Measurements from ENCODE around the gene WSCD2. TPM values are rescaled to one million over a fixed set of nuclear protein-coding genes. Genes with fewer than 3 reads are reported as not detected.

Gene WSCD2
- total and polyA plus RNA-seq, 3 donors from 2014 or later = 0.50 to 1.7 (median 0.94) TPM

- Histone ChIP-seq H3K9me3 (no peaks in the 10 kb centered on the region), H3K36me3 (ENCODE audit: low read depth, missing control alignments) (no peaks in the 10 kb centered on the region), H3K27me3 (no peaks in the 10 kb centered on the region), H3K4me1 (no peaks in the 10 kb centered on the region), H3K4me3 (no peak overlapping the region), H3K27ac (no peak overlapping the region)
- intact Hi-C loops (cut with DNase I; ENCODE audit: low total_unique reads) = no loop called here
- 88 to 93% methylated on average over 1 of the region's 1 CpG for WGBS, 2 donors
- no peak for DNase-seq
- TF ChIP-seq CTCF (IDR thresholded peaks at IDR 0.05) = no peak
- no peak for TF ChIP-seq POLR2A (IDR thresholded peaks at IDR 0.05)
Measured at GRCh38 chr12:108205864-108206263, 76.8 kb downstream of the WSCD2 start.

GRCh38 chr12:108207791-108208730, 79.0 kb downstream of the WSCD2 start:
- H3K9me3 ChIP-seq = no peaks in the 10 kb centered on the region
- no peaks in the 10 kb centered on the region for H3K27me3 ChIP-seq
- H3K4me3 ChIP-seq = no peak overlapping the region
- H3K27ac ChIP-seq = no peak overlapping the region
- no peaks in the 10 kb centered on the region for H3K4me1 ChIP-seq
- no peak for DNase-seq
- 40 to 56% methylated on average over 3 of the region's 3 CpGs for WGBS, 2 donors
- no peaks in the 10 kb centered on the region for H3K36me3 ChIP-seq (ENCODE audit: low read depth, missing control alignments)
- TF ChIP-seq CTCF (IDR thresholded peaks at IDR 0.05) = no peak
- no peak for TF ChIP-seq POLR2A (IDR thresholded peaks at IDR 0.05)
- intact Hi-C loops (cut with DNase I; ENCODE audit: low total_unique reads) = no loop called here

GRCh38 chr12:108210001-108210400, 80.9 kb downstream of the WSCD2 start:
- Histone ChIP-seq H3K4me1 (no peaks in the 10 kb centered on the region), H3K27ac (no peak overlapping the region), H3K9me3 (no peaks in the 10 kb centered on the region), H3K4me3 (no peak overlapping the region), H3K27me3 (no peaks in the 10 kb centered on the region), H3K36me3 (ENCODE audit: low read depth, missing control alignments) (no peaks in the 10 kb centered on the region)
- TF ChIP-seq POLR2A (IDR thresholded peaks at IDR 0.05) (no peak), CTCF (IDR thresholded peaks at IDR 0.05) (no peak)
- intact Hi-C loops (cut with DNase I; ENCODE audit: low total_unique reads) = no loop called here
- no peak for DNase-seq
- 87 to 100% methylated on average over 7 to 22 of the region's 22 CpGs for WGBS, 2 donors

- no peak overlapping the region for H3K4me3 ChIP-seq
- WGBS, 2 donors = 34 to 83% methylated on average over 2 of the region's 2 CpGs
- intact Hi-C loops (cut with DNase I; ENCODE audit: low total_unique reads) = no loop called here
- H3K27ac ChIP-seq = no peak overlapping the region
- no peaks in the 10 kb centered on the region for H3K9me3 ChIP-seq
- H3K4me1 ChIP-seq = no peaks in the 10 kb centered on the region
- no peaks in the 10 kb centered on the region for H3K36me3 ChIP-seq (ENCODE audit: low read depth, missing control alignments)
- no peak for TF ChIP-seq POLR2A (IDR thresholded peaks at IDR 0.05)
- no peak for TF ChIP-seq CTCF (IDR thresholded peaks at IDR 0.05)
- DNase-seq = no peak
- H3K27me3 ChIP-seq = no peaks in the 10 kb centered on the region
Measured at GRCh38 chr12:108211157-108211556, 82.1 kb downstream of the WSCD2 start.
